GM18498 (cell line): Measurements from ENCODE around the gene NELL2.

Experiments
- ATAC-seq: cut with Tn5 transposase; IDR thresholded peaks from one replicate; pipeline ENCODE4 v1.9.1; 2021; ENCODE audit warnings: mild to moderate bottlenecking, moderate library complexity; ENCODE audit not compliant: unreplicated experiment

Gene NELL2

DNA sequence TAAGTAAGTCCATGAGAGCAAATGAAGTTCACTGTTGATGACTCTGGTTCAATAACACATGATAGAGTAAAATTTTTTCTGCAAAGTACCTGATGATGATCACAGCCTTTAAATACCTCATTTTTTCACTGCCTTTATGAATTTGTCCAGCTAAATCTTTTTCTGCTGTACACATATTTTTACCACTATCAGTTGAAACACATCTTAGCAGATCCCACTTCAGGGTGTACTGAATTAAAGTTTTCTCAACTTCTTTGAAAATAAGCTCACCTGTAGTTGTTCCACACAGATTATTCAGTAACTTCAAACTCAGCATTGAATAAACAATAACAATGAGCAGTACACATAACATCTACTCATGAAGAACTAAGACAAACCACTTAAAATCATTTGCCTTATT is 385.9 kb downstream of the NELL2 start:
- ATAC-seq = no peak

DNA sequence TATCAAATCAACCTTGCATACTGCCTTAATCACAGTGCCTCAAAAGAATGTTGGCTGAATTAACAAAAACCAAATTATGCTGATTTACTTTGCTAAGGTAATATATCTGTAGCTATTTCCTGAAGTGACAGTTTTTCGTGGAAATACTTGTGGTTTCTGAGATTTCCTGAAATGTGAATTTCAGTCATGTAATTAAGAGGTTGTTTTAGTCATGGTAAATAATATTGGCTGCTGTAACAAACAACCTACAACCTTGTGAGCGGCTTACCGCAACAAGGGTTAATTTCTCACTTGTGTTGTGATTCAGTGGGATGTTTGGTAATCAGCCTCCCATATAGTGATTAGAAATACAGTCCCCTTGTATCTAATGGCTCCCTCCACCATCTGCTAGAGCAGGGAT is 387.9 kb downstream of the NELL2 start:
- no peak for ATAC-seq

DNA sequence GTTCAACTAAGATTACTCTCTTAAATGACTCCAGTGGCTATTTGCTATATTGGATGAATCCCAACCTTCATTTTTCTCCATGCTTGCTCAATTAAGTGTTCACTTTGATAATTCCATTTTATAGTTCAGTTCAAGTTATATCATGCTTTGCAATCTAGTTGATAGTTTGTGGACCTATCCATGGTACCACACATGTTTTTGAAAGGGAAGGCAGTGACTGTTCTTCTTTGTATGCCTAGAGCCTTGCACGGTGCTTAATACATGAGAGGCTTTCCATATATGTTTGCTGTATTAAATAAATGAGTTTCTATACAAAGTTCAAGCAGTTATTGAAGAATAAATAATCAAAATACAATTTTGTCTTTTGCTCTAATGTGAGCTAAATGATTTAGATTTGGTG is 391.3 kb downstream of the NELL2 start:
- no peak for ATAC-seq

DNA sequence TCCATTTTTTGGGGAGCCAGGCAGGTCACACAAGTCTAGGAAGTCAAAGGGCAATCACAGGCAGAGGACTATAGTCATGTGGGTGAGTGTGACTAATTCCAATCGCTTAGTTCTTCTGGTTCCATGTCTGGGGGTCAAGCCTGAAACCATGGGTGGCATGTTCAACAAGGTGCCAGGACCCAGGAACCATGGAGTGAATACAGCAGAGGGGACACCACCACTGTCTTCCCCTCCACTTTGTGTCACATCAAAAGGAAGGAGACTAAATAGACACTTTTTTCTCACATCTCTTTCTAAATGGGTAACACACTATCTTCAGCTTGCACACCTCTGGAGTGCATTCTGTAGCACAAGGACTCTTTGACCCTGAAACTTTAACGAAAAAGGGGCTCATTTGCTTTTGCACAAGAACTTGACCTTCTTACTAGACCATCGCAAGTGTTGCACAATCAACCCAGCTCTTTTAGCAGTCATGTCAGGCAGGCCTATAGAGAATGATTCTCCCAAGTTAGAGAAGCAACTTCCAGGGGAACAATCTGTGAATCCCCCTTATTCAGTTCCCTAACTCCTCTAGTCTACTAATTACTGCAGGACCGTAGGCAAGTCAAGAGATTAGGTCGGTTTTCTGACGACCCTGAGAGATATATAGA is 398.7 kb downstream of the NELL2 start:
- no peak for ATAC-seq

DNA sequence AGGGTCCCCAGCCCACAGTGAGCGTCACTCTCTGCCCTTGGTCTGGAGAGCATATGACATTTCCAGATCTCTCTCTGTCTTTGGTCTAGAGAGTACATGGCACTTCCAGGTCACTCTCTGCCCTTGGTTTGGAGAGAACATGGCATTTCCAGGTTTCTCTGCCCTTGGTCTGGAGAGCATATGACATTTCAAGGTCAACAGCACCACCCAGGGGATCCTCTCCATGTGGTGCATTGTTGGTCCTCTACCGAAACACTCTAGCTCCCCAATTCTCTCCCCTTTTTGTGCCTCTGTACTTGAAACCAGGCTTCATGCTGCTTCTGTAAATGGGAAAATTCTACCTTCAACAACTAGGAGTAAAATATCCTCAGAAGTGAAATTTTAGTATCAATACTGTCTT is 399.4 kb downstream of the NELL2 start:
- ATAC-seq = no peak

DNA sequence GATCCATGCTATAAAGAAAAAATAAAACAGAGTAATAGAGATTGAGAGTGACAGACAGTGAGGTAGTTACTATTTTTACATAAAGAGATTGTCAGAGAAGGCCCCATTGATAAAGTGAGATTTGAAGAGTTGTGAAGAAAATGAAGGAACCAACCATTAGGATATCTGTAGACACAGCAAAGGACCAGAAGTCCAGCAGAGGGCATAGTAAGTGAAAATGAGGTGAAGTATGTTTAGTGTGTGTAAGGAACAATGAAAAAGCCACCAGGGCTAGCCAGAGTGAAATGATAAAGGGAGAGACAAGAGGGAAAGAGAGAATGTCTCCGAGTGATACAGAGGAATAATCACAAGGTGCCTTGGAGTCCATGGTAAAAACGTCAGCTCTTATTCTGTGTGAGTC is 411.0 kb downstream of the NELL2 start:
- no peak for ATAC-seq

DNA sequence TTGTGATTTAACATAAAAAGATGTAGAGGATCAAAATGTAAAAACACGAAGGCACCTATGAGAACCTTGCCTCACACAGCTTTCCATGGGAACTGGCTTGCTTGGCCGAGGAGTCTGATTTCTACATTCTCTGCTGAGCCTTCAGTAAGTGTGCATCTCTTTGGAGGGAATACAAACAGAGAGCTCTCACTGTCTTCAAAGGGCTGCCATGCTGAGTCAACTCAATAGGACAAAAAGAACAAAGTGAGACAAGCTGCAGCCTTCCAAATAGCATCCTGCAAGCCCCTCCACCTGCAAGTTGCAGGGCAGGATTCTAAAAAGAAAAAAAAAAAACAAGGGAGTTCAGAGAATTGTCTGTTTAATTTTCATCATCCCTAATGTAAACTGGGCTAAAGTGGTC is 411.9 kb downstream of the NELL2 start:
- ATAC-seq = no peak

DNA sequence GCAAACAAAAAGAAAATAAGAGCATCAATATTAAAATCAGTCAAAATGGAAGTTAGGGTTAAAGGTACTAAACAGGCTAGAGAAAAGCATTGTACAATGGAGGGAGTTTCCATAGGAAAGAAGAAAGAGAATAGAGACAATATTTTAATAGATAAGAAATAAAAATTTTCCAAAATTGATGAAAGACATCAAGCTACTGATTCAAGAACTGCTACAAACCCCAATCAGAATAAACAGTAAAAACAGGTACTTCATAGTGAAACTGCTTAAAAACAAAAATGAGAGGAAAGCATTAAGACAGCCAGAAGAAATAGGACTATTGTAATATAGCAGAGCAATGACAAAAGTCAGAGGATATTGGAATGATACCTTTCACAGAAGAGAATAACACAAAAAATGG is 413.4 kb downstream of the NELL2 start:
- ATAC-seq = no peak

DNA sequence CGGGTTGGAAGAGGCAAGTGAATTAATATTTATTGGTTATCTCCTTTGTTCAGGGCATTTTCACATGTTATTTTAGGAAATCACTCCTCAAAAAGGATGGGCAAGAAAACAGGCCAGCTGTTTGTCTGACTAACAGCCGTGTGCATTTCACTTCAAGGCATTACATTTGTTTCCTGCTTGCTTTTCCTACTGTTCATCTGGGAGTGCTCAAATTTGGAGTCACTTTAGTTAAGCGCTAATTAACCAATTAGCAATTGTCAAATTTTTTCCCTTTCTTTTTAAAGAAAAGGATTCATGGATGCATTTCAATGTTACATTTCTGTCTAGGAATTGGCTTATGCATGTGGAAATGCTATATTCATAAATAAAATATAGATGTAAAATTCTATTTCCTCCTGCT is 415.9 kb downstream of the NELL2 start:
- no peak for ATAC-seq

DNA sequence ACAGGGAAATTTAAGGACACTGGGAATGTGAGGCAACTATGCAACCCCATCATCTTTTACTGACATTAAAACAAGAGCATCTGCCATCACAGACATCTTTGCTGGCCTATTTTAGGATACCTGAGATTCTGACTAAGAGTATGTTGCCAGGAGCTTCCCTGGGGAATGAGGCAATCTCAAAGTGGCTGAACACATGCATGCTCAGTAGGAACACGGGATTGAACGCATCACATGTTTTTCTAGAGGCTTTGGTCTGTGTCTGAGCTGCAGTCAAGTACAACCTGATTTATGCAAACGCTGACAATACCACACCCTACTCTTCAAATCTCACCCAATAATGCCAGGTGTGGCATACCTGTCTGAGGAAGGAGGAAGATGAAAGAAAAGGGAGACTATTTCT is 416.5 kb downstream of the NELL2 start:
- ATAC-seq = no peak
